GM19351 (cell line): ENCODE data around the gene GAGE2A.
"Not testable (repeated sequence)": the region's sequence is repeated elsewhere in the genome, so short reads cannot be mapped to it uniquely, and the experiment has no call there.

Source experiments
- ATAC-seq: cut with Tn5 transposase; IDR thresholded peaks from one replicate; pipeline ENCODE4 v1.9.1; 2021; ENCODE audit warnings: mild to moderate bottlenecking, moderate library complexity; ENCODE audit not compliant: unreplicated experiment

Gene GAGE2A, protein sequence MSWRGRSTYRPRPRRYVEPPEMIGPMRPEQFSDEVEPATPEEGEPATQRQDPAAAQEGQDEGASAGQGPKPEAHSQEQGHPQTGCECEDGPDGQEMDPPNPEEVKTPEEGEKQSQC

DNA sequence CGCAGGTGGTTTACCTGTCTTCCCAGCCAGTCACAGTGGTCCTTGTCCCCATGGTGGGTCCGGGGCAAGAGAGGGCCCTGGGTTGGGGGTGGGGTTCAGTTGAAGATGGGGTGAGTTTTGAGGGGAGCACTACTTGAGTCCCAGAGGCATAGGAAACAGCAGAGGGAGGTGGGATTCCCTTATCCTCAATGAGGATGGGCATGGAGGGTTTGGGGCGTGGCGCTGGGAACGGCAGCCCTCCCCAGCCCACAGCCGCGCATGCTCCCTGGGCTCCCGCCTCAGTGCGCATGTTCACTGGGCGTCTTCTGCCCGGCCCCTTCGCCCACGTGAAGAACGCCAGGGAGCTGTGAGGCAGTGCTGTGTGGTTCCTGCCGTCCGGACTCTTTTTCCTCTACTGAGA lies at the start of gene GAGE2A:
Gene GAGE2A, plus strand, starts transcription at position 301 of the 400 bp plus-strand sequence. CDS start 1,155 bp downstream, outside the sequence.
- not testable (repeated sequence) for ATAC-seq

DNA sequence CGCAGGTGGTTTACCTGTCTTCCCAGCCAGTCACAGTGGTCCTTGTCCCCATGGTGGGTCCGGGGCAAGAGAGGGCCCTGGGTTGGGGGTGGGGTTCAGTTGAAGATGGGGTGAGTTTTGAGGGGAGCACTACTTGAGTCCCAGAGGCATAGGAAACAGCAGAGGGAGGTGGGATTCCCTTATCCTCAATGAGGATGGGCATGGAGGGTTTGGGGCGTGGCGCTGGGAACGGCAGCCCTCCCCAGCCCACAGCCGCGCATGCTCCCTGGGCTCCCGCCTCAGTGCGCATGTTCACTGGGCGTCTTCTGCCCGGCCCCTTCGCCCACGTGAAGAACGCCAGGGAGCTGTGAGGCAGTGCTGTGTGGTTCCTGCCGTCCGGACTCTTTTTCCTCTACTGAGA lies 47.9 kb upstream of the GAGE2A start, which contains the start of gene GAGE12D:
Gene GAGE12D, plus strand, starts transcription at position 301 of the 400 bp plus-strand sequence. CDS start 1,155 bp downstream, outside the sequence.
- ATAC-seq, result not testable (repeated sequence)

DNA sequence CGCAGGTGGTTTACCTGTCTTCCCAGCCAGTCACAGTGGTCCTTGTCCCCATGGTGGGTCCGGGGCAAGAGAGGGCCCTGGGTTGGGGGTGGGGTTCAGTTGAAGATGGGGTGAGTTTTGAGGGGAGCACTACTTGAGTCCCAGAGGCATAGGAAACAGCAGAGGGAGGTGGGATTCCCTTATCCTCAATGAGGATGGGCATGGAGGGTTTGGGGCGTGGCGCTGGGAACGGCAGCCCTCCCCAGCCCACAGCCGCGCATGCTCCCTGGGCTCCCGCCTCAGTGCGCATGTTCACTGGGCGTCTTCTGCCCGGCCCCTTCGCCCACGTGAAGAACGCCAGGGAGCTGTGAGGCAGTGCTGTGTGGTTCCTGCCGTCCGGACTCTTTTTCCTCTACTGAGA lies 38.3 kb upstream of the GAGE2A start, which contains the start of gene GAGE12E:
Gene GAGE12E, plus strand, starts transcription at position 301 of the 400 bp plus-strand sequence. CDS start 1,155 bp downstream, outside the sequence.
- not testable (repeated sequence) for ATAC-seq

DNA sequence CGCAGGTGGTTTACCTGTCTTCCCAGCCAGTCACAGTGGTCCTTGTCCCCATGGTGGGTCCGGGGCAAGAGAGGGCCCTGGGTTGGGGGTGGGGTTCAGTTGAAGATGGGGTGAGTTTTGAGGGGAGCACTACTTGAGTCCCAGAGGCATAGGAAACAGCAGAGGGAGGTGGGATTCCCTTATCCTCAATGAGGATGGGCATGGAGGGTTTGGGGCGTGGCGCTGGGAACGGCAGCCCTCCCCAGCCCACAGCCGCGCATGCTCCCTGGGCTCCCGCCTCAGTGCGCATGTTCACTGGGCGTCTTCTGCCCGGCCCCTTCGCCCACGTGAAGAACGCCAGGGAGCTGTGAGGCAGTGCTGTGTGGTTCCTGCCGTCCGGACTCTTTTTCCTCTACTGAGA lies 28.8 kb upstream of the GAGE2A start, which contains the start of gene GAGE12F:
Gene GAGE12F, plus strand, starts transcription at position 301 of the 400 bp plus-strand sequence. CDS start 1,155 bp downstream, outside the sequence.
- ATAC-seq, result not testable (repeated sequence)

DNA sequence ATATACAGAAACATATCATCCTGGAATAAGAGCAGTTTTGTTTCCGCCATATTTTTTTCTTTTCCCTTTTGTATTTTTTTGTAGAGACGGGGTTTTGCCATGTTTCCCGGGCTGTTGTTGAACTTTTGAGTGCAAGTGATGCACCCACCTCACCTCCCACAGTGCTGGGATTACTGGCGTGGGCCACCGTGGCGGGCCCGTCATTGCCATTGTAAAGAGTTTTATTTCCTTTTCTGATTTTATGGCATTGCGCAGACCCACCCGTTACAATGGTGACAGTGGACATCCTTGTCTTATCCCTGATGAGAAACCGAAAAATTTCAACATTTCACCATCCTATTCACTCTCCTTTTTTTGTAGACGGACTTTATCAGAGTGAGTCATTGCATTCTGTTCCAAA lies 20.6 kb upstream of the GAGE2A start:
- ATAC-seq, result not testable (repeated sequence)

DNA sequence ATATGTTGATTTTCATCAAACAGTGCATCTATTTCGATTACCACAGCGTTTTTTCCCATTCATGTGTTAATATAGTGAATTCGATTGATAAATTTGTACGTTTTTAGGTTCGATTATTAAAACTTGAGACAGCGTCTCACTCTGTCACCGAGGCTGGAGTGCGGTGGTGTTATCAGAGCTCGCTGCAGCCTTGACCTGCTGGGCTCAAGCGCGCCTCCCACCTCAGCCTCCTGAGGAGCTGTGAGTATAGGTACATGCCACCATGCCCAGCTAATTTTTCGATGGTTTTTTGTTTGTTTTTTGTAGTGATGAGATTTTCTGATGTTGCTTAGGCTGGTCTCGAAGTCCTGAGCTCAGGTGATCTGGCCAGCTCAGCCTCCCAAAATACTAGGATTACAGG lies 20.1 kb upstream of the GAGE2A start:
- not testable (repeated sequence) for ATAC-seq

DNA sequence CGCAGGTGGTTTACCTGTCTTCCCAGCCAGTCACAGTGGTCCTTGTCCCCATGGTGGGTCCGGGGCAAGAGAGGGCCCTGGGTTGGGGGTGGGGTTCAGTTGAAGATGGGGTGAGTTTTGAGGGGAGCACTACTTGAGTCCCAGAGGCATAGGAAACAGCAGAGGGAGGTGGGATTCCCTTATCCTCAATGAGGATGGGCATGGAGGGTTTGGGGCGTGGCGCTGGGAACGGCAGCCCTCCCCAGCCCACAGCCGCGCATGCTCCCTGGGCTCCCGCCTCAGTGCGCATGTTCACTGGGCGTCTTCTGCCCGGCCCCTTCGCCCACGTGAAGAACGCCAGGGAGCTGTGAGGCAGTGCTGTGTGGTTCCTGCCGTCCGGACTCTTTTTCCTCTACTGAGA lies 19.2 kb upstream of the GAGE2A start, which contains the start of gene GAGE12G:
Gene GAGE12G, plus strand, starts transcription at position 301 of the 400 bp plus-strand sequence. CDS start 1,155 bp downstream, outside the sequence.
- not testable (repeated sequence) for ATAC-seq

DNA sequence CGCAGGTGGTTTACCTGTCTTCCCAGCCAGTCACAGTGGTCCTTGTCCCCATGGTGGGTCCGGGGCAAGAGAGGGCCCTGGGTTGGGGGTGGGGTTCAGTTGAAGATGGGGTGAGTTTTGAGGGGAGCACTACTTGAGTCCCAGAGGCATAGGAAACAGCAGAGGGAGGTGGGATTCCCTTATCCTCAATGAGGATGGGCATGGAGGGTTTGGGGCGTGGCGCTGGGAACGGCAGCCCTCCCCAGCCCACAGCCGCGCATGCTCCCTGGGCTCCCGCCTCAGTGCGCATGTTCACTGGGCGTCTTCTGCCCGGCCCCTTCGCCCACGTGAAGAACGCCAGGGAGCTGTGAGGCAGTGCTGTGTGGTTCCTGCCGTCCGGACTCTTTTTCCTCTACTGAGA lies 9.6 kb upstream of the GAGE2A start, which contains the start of gene GAGE12H:
Gene GAGE12H, plus strand, starts transcription at position 301 of the 400 bp plus-strand sequence. CDS start 1,155 bp downstream, outside the sequence.
- ATAC-seq, result not testable (repeated sequence)

DNA sequence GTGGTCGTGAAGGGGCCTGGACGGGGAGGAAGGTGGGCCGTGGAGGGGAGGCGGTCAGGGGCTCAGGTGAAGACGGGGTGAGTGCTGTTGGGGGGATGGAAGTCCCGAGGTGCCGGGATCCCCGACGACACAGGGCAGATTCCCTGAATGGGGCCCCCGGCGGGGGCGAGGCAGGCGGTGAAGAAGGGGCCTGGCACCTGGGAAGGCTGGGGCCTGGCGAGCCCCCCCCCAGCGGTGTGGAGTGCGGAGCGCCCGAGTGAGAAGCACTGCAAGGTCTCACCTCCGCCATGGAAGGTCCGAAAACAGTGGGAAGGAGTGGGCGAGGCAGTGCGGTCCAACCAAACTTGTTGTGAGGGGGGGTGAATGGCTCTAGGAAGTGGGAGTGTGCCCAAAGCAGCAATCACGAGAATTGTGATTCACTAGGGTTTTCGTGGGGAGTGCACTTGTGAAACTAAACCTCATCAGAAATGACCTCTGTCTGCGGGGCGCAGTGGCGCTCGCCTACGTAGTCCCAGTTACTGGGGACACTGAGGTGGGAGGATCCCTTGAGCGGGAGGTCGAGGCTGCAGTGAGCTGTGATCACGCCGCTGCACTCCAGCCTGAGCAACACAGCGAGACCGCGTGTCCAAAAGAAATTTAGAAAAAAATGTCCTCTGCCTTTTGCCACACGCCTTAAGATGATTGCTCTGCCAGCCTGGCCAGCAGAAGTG lies 628 bp downstream of the GAGE2A start:
- ATAC-seq, result not testable (repeated sequence)

DNA sequence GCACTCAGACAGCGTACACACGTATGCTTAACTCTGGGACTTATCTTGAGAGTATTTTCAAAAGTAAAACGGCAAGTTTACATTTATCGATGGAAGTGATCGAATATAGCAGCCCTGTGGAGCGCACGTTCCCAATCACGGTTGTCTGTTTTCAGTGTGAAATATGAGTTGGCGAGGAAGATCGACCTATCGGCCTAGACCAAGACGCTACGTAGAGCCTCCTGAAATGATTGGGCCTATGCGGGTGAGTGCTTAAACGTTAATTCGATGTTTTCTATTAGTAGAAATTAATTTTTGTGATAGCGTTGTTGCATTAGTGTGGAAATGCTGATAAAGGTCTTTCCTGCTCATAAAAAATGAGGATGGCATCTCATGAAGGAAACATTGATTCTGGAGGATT lies 1.2 kb downstream of the GAGE2A start:
- ATAC-seq, result not testable (repeated sequence)

DNA sequence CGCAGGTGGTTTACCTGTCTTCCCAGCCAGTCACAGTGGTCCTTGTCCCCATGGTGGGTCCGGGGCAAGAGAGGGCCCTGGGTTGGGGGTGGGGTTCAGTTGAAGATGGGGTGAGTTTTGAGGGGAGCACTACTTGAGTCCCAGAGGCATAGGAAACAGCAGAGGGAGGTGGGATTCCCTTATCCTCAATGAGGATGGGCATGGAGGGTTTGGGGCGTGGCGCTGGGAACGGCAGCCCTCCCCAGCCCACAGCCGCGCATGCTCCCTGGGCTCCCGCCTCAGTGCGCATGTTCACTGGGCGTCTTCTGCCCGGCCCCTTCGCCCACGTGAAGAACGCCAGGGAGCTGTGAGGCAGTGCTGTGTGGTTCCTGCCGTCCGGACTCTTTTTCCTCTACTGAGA lies 9.4 kb downstream of the GAGE2A start, which contains the start of gene GAGE1:
Gene GAGE1, plus strand, starts transcription at position 301 of the 400 bp plus-strand sequence. CDS start 1,155 bp downstream, outside the sequence.
- ATAC-seq, result not testable (repeated sequence)

DNA sequence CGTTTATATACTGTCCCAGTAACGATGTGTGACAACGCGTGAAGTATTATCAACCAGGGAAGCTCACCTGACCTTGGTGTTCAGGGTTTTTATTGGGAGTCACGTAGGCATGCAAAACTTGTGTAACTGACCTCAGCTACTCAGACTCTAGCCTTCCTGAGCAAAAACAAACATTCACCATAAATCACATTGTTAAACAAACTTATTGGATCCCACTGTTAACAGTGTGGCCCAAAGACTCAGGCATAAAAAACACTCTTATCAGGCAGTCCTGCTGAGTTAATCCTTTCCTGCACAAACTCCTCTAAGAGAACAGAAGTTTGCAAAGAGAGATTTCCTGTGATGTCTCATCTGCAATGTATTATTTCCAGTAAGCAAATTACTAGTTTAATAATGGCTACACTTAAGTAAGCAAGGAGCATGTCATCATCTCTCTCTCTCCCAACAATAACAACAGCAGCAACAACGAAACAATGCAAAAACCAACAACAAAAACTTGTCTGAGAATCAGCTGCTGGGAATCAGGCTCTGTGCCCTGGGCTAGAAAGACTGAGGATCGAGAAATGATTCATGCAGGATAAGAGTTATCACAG lies 21.5 kb downstream of the GAGE2A start:
- ATAC-seq, result no peak

DNA sequence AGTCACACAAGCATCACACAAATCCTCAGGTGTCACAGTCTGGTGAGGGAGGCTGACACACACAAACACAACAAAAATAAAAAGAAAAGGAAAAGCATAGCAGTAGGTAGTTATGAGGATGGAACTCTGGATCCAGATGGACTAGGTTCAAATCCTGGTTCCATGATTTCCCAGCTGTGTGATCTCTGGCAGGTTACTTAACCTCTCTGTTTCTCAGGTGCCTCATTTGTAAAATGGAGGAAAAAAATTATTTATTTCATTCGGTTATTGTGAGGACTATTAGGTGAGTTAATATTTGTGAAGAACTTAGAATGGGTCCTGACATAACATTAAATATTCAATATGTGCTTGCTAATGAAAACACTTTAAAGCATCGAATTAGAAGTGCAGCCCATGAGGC lies 29.3 kb downstream of the GAGE2A start:
- no peak for ATAC-seq

DNA sequence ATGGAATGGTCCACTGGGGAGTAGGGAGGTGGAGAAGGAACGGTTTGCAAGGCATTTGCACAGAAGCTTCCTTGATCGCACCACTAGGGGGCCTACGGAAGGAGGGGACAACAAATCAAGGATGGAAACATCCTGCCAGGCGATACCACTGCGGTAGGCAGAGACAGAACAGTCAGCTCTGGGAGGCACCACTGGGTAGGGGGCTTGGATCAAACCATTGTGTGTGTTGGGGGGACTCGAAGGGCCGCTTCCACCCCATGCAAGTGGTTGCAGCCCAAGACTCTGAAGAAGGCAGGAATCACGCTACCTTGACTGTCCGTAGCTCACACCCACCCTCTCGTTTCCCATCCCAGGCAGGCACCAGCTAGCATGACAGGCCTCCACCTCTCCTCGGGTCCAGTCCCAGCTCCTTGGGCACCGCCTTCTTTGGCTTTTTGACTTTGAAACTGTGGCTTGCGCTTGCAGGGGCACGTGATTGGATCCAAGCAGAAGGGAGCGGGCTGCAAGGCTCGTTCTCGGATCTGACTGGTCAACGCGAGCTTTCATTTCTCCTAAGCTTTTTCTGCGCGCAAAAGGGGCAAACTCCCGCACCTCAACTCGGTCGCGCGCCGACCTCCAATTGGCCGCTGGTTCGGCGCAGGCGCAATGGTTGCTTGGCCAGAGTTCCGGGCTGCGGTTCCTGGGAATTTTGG lies 37.9 kb downstream of the GAGE2A start:
- no peak for ATAC-seq

DNA sequence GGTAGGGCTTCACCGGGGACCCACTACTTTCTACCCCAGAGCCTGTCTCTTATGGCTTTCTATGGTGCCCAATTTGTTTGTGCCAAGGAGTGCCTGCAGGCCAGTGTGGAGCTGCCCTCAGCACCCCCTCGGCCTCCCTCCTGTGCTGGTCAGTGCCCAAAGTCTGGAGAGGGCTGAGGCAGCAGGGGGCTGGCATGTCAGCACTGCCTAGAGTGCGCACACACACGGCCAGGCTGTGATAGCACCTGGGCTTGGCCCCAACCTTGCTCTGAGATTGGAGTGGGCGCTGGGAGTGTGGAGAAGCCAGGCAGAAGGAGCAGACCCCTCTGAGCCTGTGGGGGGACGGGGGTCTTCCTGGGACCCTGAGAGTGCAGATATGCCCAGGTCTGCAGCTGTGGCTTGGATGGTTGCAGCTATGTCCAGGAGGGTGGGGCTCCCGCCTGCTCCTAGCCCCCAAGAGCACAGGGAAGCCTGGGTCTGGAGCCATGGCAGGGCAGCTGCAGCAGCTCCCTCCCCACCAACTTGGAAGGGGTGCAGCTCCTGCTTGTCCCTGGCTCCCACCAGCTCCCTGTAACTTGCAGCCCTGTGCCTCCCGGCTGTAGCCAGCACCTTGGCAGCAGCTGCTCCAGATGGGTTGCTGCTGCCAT lies 55.8 kb downstream of the GAGE2A start:
- ATAC-seq, result no peak
